ENCODE measurements around the gene MED10.
"Not testable (repeated sequence)": the region's sequence is repeated elsewhere in the genome, so short reads cannot be mapped to it uniquely, and the experiment has no call there.

MED10 gene

DNA sequence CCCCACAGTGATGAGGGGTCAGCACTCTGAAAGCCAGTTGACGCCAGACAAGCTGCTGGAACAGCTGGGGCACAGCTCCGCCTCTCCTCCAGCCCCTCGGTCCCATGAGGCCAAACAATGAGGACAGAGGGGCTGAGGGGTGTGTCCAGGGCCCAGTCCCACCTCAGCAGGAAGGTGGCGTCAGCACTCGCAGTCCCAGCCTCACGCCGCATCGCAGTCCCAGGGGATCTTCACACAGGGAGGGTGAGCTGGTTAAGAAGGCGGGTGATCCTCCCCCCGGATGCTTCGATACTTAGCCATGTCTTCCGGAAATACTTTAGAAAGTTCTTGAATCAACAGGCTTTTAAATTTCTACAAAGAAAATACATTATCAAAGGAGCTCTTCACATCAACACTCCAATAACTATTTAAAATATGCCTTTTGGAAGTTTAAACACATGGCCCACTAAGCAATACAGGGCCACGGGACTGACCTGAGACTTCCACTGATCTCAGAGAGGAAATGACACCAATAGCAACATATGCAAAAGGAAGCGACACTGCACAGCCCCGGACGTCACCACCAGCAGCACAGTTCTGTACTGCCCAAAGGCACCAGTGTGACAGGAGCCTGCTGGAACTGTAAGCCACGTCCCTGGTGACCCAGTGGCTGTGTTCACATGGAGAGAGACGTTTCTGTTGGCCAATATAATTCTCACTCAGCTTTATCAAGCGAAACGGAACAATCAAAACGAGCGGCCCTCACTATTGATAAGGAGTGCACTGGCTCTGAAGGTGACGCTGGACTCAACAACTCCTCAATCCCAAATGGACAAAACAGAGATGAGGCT lies 5.9 kb downstream of the MED10 start:
- no peak for DNase-seq

DNA sequence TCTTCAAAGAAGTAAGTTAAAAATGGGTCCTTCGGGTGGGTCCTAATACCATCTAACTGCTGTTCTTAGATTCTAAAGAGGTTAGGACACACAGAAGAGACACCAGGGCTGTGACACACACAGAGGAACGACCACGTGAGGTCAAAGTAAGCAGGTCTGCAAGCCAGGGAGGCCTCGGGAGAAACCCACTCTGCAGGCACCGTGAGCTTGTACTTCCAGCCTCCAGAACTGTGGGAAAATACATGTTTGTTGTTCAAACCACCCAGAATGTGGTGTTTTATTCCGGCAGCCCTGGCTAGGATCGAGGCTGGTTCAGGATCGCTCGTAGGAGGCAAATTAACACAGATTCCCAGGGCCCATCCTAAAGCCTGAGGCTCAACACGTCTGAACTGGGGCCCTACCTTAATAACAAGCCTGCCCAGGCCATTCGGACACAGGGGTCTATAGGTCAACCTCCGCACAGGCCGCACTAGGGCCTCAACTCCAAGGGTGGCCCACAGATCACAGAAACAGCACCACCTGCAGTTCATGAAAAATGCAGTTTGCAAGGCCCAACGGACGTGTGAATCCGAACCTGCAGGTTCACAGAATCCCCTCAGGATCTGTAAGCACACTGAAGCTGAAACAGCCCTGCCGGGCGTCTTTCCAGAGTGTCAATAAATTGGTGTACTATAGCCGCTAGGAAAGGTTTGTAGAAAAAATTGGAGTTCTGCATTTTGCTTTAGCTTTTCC lies 7.1 kb downstream of the MED10 start:
- no peak for DNase-seq

DNA sequence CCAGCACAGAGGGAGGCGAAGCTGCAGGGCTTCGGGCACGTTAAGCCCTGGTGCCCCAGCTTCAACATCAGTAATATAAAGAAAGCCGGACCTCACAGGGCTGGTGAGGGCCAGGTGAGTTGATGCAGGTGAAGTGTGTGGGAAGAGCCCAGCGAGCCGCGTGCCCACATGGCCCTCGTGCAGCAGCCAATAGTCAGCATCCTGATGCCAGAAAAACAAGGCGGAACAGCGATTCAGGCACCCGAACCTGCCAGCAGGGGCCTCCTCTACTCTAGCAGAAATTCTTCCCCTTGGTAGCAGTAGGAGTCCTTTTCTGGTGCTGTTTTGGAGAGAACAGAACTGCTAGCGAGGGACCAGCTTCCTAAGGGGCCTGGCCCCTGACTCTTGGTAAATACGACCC lies 7.8 kb downstream of the MED10 start:
- no peak for DNase-seq

DNA sequence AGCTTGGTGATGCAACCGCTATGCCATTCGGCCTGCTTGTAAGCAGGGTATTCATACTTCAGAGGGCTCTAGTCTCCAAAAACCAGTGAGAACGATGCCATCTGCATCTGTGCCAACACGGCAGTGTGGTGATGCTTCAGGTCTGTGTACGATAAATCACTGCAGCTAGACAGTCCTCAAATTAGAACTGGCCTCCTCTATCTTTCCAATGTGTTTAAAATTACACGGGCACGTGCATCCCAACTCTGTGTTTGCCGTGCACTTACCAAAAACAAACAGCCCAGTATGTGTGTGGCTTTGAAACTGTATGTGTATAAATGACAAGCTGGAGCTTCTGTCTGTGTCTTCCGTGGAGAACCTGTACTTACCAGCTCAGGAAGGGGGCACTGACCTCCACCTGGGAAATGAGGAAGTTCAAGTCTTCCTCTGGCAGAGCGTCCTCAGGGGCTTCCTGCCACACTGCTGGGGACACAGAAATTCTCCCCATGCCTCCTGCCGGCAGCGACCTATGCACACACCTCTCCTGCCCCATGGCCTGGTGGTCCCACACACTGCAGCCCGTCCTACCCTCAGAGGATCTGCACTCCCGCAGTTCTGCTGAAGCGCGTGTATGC lies 12.3 kb downstream of the MED10 start:
- DNase-seq = no peak

DNA sequence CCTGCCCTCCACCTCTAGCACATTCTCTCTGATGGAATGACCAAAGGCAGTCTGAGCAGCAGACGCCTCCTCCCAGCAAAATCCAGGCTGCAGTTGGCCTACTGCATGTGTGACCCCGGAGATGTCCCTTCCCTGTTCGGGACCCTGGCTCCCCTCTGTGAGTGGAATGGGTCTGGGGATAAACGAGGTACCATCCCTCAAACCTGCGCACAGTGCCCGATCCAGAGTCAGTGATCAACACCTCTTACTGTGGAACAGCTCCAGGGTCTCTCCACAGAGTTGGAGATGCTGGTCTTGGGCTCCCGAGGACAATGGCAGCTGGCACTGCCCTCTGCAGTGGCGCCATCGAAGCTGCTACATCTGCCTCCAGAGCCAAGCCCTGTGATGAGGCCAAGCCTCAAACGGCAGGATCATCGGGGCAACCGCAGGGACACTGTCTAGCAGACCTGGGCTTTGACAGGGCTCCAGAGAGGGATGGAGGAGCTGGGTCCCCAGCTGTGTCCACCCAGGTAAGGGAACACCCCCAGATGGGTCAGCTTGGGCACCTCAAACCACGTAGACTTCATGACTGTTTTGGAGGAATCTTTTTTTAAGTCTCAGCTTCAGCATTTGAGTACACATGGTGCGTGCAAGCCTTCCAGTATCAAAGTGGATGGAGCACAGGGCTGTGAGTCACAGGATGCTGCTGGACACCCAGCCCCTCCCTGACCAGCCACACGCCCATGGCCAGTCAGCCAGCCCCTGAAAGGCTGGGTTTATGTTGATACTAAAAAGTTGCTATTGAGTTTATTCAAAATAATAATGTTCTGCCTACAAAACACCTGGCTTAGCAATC lies 13.0 kb downstream of the MED10 start:
- no peak for DNase-seq

DNA sequence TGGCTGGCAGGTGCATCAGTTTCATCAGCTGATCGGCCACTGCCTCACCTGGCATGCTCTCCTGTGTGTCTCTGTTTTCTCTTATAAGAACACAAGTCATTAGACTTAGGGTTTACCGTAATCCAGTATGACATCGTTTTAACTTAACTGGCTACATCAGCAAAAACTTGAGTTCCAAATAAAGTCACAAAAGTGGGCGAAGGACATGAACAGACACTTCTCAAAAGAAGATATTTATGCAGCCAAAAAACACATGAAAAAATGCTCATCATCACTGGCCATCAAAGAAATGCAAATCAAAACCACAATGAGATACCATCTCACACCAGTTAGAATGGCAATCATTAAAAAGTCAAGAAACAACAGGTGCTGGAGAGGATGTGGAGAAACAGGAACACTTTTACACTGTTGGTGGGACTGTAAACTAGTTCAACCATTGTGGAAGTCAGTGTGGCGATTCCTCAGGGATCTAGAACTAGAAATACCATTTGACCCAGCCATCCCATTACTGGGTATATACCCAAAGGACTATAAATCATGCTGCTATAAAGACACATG lies 14.8 kb downstream of the MED10 start:
- DNase-seq = not testable (repeated sequence)

DNA sequence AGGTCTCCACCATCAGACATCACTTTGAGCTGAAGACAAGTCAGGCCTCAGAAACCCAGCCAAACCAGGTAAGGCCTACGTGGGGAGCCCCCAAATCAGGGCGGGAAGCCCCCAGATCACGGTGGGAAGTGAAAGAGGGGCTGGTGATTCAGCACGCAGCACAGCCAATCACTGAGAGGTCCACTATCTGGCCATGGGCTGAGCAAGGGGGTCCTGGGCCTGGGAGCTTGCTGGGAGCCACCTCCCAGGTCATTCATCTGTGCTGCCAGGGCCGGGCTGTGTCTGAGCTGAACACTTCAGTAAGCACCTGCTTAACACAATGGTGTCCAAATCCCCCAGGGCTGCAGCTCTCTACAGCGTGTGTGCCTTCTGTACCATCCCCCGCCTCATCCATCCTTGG lies 15.5 kb downstream of the MED10 start:
- DNase-seq = no peak

DNA sequence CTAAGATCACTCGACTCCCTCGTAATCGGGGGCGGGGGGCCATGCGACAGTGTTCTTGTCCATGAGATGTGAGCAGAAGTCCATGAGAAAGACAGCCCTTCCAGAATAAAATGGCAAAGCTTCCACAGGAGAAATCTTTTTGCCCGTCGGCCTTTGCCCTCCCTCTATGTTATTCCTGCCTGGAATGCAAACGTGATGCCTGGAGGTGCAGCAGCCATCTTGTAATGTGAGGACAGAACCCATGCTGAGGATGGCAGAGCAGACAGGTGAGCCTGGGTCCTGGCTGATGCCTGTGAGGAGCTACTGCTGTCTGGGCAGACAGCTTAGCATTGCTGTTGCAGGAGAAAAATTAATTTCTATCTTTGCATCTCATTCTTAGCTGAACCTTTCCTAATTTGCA lies 17.2 kb downstream of the MED10 start:
- DNase-seq = no peak

DNA sequence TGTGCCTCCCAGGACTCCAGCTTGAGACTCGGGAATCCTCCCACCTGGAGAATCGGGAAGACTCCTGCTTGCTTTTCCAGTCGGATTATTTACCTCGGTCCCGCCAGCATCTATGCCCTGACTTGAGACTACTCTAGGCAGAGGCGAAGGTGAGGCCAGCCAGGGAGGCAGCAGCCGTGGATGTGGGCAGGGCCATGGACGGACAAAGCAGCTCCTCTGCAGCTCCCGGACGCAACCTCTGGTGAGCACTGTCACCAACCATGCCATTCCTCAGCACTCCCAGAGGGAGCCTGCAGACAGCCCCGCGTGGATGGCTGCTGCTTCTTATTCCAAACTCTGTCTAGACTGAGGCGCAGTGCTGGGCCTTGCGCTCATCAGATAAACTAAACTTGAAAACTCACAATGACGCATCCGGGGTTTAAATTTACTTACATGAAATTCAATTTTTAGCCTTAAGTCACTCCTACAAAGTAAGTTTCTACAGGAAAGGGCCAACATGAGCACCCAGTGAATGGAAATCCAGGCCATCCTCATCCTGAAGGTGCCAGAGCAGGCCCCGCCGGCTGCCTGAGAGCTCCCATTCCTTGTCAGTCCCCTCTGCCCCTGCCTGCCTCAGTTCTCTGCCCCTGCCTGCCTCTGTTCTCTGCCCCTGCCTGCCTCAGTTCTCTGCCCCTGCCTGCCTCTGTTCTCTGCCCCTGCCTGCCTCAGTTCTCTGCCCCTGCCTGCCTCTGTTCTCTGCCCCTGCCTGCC lies 17.8 kb downstream of the MED10 start:
- no peak for DNase-seq

DNA sequence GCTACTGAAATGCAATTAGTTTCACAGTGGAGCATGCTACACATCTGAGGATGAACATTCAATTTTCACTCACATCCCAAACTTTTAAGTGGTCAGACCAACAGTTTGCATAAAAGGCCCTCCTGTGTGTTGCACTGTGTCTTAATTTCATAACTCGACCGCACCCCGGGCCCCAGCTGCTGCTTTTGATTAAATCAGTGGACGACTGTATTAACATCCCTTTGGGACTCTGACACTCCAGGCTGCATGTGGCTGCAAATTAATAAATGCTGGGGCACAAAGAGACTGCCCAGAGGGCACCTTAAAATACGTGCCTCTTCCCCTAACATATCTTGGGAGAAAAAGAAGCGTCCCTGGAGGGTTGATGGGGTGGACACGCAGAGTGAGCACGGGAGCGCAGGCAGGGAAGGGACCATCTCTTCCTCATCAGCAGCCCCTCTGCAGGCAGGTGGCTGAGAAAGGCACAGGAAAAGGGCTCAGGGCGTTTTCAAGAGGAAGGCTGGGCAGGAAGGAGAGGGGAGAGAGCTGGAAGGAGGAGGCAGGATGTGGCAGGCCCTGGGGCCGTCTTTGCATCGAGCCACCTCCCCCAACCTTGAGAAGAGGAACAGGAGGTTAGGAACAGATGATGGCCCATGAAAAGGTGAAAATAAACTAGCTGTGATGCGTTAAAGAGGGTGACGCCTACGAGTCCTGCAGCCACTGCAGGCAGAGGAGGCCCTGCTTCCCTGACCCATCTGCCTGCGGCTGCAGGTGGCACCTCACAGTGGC lies 18.6 kb downstream of the MED10 start:
- DNase-seq = peak; percentile 26

DNA sequence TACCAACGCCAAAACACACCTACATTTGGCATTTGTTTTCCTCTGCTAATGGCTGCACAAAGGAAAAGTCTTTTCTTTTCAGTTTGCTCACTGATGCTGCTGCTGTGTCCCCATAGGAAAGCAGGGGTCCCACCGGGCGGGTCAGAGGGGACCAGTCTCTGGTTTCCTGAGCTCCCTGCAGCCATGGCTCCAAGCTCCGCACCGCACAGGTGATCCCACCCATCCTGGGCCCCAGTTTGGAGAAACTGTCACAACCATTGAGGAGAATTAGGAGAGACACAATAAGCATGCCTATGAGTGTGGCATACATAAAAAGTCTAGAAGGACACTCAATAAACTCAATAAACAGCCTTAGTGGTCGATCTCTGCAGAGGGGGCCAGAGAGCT lies 19.9 kb downstream of the MED10 start:
- DNase-seq = no peak

DNA sequence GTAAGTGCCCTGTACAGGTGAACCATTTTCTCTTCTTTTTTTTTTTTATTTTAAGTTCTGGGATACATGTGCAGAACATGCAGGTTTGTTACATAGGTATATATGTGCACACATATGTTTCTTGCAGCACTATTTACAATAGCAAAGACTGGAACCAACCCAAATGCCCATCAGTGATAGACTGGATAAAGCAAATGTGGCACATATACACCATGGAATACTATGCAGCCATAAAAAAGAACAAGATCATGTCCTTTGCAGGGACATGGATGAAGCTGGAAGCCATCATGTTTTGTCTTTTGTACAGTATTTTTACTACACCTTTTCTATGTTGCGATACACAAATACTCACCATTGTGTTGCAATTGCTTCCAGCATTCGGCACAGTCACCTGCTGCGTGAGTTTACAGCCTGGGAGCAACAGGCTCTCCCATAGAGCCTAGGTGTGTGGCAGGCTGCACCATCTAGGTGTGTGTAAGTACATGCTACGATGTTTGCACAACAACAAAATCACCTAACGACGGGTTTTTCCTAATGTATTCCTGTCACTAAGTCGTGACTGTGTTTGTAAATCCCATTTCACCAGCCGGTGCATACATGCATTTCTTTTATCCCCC lies 20.4 kb downstream of the MED10 start:
- not testable (repeated sequence) for DNase-seq

DNA sequence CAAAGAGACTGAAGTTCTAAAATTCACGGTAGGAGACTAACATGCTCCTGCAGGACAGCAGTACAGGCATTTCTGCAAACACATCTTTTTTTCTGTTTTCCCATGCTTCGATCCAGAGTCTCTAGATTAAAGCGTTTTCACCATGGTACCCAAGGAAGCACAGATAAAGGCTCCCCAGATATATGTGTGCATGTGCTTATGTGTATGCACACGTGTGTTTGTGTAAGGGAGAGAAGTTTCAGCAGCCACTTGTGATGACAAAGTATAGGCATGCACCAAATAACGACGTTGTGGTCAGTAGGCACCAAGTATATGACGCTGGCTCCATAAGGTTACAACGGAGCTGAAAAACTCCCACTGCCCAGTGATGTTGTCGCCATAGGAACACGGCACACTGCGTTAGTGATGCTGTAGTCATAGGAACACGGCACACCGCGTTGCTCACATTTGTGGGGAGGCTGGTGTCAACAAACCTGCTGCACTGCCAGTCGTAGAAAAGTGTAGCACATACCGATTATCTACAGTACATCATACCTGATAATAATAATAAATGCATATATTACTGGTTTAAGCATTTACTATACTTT lies 21.7 kb downstream of the MED10 start:
- no peak for DNase-seq

DNA sequence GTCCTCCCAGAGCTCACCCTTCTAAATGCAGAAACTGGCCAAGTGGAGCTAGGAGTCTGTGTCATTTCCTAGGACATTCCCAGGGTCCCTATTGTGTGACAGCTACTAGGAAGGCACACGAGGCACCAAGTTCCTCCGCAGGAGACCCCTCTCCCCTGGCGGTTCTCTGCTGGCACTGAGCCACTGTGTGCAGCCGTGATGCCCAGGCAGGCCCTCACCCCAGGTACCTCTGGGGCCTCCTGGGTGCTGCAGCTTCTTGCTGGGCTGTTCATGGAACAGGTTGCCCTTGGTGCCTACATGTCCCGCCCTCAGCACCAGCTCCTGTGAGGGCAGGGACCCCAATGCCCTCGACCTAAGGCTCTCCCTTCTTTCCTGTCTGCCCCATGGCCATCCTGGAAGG lies 23.1 kb downstream of the MED10 start:
- DNase-seq = no peak

DNA sequence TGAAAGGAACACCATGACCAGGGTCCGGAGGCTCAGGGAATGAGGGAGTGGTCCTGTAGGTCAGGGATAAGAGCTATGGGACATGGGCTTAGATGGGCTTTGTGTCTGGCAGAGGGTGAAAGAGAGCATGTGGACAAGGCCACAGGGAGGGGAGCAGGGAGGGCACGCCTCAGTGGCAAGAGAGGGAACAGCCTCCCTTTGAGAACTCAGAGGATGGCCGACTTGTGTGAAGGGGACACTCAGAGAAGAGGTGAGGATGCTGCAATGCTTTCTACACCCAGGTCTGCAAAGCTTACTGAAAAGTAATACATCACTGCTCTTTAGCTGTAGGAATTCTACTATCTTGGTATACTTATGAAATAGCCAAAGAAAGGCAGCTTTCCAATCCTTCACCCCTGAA lies 23.5 kb downstream of the MED10 start:
- DNase-seq = no peak

DNA sequence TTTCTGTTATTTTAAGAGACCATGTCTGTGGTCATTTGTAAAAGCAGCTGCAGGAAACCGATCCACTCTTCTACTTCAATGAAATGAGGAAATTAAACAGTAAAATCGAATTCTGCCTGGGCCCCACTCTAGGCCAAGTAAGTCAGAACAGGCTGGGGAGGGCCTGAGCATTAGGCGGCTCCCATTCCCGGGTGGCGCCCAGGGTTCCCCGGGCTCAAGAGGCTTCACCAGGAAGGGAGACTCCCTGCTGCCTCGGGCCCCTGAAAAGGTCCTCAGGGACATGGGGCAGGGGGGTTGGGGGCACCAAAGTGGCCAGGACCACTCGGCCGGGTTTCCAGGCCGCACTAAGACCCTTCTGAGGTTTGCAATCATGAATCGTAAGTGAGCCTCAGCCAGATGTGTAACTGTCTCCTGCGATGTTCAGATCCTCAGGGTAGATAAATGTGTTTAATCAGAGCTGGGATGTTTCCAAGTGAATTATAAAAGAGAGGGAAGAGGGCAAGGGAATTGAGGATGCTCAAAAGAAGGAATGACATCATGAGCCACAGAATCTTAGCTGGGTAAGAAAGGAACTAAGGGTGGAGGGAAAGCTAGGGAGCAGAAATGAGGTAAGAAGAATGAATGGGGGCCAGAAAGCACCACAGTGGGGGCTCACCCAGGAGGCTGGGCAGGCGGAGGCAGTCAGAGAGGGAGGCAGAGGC lies 24.6 kb downstream of the MED10 start:
- no peak for DNase-seq

DNA sequence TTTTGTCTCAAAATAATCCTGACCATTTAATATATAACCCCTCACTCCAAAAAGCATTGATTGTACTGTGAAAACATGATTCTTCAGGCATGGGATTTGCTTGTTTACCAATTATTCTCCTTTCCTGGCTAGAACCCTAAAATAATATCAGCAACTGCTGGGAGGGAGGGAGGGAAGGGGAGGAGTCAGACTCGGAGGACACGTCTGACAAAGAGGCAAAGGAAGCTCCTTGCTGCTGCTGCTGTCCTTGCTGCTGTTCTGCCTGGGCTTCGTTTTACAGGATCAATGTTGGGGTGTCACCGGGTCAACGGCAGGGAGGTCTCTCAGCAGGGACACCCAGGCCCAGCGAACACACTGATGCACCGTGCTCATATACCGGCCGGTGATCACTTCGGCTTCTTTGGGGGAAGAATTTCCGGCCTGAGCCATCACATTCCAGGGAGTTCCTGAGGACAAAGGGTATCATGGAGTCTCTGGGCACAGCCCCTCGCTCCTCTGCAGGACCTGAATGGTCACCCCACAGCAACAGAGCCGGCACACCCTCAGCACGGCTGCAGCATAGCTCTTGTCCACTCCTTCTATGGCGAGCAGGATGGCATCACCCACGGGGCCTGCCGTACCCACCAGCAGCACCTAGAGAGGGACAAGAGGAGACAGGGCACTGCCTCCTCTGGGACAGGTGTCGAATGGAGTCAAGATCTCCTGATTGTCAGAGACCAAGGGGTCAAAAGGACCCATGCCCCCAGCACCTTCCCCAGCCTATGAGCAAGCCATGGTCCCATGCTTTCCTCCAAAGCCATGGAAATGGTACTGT lies 27.9 kb downstream of the MED10 start:
- no peak for DNase-seq

DNA sequence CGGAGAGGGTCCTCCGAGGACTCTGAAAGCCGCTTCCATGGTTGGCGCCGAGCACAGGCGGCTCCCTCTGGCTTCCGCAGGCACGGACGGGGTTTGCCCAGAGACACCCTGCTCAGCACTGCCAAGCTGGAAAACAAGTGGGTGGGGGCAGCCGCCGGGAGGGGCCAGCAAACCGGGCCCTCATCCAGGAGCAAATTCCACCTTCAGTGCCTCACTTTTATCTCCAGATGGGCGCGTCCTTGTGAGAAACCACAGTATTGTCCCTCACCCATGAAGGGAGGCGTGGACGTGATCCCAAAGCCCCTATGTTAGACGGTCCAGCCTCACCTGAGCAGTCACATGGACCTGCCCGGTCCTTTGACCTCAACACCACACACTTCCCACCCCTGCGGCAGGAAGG lies 29.0 kb downstream of the MED10 start:
- DNase-seq = no peak

DNA sequence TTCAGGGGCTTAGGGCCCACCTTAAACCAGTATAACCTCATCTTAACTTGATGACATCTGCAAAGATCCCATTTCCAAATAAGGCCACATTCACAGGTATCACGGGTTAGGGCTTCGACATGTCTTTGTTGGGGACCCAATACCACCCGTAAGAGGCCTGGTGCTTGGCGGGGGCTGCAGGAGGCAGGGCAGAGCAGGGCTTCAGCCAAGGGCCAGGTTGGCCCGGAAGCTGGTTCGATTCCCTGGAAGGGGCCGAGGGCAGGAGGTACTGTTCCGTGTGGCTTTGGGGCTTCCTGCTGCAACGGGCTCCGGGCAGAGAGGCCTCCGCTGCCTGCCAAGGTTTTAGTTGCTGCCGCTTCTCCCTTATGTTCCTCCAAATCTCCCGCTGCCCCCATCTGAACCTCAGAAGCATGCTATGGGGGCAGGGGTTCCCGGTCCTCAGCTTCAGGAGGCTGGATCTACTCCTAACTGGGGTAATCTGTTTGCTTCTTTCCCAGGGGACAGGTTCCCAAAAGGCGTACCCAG lies 29.8 kb downstream of the MED10 start:
- DNase-seq = no peak

All from activated CD4-positive, alpha-beta T cell treated with anti-CD3 and anti-CD28 coated beads, Interleukin-10, Interleukin-2, amounts not matched to agents 100 ng/mL and 50 ng/mL, durations not matched to agents 16 hours and 8 hours (primary cell).